SK-N-MC (cell line): ENCODE results near the gene DMAP1.

ENCODE experiments used
- DNase-seq: peaks from one replicate; pipeline ENCODE4 v3.0.0-alpha.2; 2011; ENCODE audit warnings: low read depth, low spot score
- H3K27ac ChIP-seq: fragments of 200-600 bp; sonication (generic); 2 replicates; pipeline ENCODE4 v1.5.1; 2016; ENCODE audit warnings: mixed run types
- H3K36me3 ChIP-seq: fragments of 200-600 bp; sonication (generic); 2 replicates; pipeline ENCODE4 v1.6.1; 2017; ENCODE audit warnings: antibody characterized with exemption, low read length, mixed read lengths; ENCODE audit not compliant: insufficient read depth
- H3K4me3 ChIP-seq: fragments of 200-600 bp; sonication (generic); 2 replicates; pipeline ENCODE4 v1.5.1; 2016
- H3K9ac ChIP-seq: fragments of 200-600 bp; sonication (generic); 2 replicates; pipeline ENCODE4 v1.8.0; 2017; ENCODE audit warnings: mixed run types, mixed read lengths; ENCODE audit not compliant: insufficient read length
- H3K9me3 ChIP-seq: fragments of 200-600 bp; sonication (generic); 2 replicates; pipeline ENCODE4 v1.6.1; 2017; ENCODE audit warnings: low read depth, mild to moderate bottlenecking, antibody characterized with exemption, low read length, moderate library complexity, mixed read lengths
- EZH2 ChIP-seq: fragments of 200-600 bp; sonication (generic); IDR thresholded peaks from one replicate; pipeline ENCODE4 v1.6.1; 2017; ENCODE audit warnings: antibody characterized with exemption
- FOXP2 ChIP-seq: optimal IDR thresholded peaks from 2 replicates; pipeline ENCODE3; 2011; ENCODE audit warnings: mild to moderate bottlenecking, moderate library complexity; ENCODE audit not compliant: insufficient read depth; ENCODE audit errors: extremely low read length, control extremely low read depth
- POLR2AphosphoS5 ChIP-seq: IDR thresholded peaks from 2 replicates; pipeline ENCODE4 v1.6.1; 2012; ENCODE audit warnings: mild to moderate bottlenecking, low read depth, low read length, borderline replicate concordance

DMAP1 gene

GRCh38 chr1:44263568-44264450 is 50.5 kb downstream of the DMAP1 start:
- TF ChIP-seq FOXP2 (no peak), POLR2AphosphoS5 (no peak), EZH2 (no peak)
- Histone ChIP-seq H3K27ac (no peak overlapping the region), H3K4me3 (no peak overlapping the region), H3K9me3 (no peaks in the 10 kb centered on the region), H3K36me3 (no peaks in the 10 kb centered on the region), H3K9ac (no peak overlapping the region)
- DNase-seq = no peak

DNA sequence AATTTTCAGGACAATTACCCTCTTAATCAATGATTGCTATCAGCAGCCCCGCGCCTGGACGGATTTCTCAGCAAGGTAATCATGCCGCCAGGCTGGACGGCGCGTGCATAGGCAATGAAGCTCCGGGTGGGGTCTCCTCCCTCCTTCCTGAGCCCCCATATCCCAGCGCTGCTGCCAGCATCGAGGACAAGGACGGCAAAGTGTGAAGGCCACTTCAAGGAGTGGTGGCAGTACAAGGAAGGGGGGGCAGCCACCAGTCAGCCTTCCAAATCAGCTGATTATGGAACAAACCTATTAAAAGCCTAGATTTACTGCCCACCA is 51.1 kb downstream of the DMAP1 start:
- Histone ChIP-seq H3K9ac (no peak overlapping the region), H3K36me3 (no peaks in the 10 kb centered on the region), H3K9me3 (no peaks in the 10 kb centered on the region), H3K27ac (no peak overlapping the region), H3K4me3 (no peak overlapping the region)
- TF ChIP-seq POLR2AphosphoS5 = no peak
- no peak for TF ChIP-seq FOXP2
- TF ChIP-seq EZH2 = no peak
- DNase-seq = no peak

GRCh38 chr1:44265656-44266358 is 52.5 kb downstream of the DMAP1 start:
- no peaks in the 10 kb centered on the region for H3K9me3 ChIP-seq
- no peak for DNase-seq
- H3K27ac ChIP-seq = no peak overlapping the region
- TF ChIP-seq EZH2 (no peak), POLR2AphosphoS5 (no peak), FOXP2 (no peak)
- H3K9ac ChIP-seq = no peak overlapping the region
- no peaks in the 10 kb centered on the region for H3K36me3 ChIP-seq
- H3K4me3 ChIP-seq = no peak overlapping the region

GRCh38 chr1:44266400-44267344 is 53.4 kb downstream of the DMAP1 start:
- no peak overlapping the region for H3K4me3 ChIP-seq
- H3K27ac ChIP-seq = no peak overlapping the region
- no peak for TF ChIP-seq EZH2
- no peak for TF ChIP-seq FOXP2
- no peak for TF ChIP-seq POLR2AphosphoS5
- H3K9ac ChIP-seq = no peak overlapping the region
- H3K9me3 ChIP-seq = no peaks in the 10 kb centered on the region
- H3K36me3 ChIP-seq = no peaks in the 10 kb centered on the region
- DNase-seq = no peak

DNA sequence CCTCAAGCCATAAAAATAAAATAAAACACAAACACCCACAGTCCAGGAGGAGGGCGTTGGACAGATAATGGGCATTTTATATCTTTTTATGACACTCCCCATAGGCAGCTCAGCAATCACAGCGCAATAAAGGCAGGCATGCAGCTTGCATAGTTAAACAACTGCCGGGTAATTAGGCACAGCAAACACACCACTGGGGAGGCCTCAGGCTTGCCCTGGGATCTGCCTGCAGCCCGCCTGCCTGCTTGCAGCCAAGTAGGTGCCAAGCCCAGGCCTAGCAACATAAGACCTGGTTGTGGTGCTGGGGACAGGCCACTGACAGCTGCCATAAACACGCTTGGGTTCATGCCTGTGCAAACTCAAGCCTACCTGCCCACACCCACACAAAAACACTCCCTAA is 54.2 kb downstream of the DMAP1 start:
- Histone ChIP-seq H3K27ac (no peak overlapping the region), H3K9ac (no peak overlapping the region), H3K4me3 (no peak overlapping the region), H3K9me3 (no peaks in the 10 kb centered on the region), H3K36me3 (no peaks in the 10 kb centered on the region)
- no peak for TF ChIP-seq POLR2AphosphoS5
- TF ChIP-seq FOXP2 = no peak
- no peak for TF ChIP-seq EZH2
- no peak for DNase-seq

GRCh38 chr1:44268054-44268453 is 54.8 kb downstream of the DMAP1 start:
- Histone ChIP-seq H3K36me3 (0 out of 2 replicates have a peak, but pooled peaks cover 2% of the 10 kb centered on the region), H3K9me3 (no peaks in the 10 kb centered on the region), H3K4me3 (no peak overlapping the region), H3K9ac (no peak overlapping the region), H3K27ac (no peak overlapping the region)
- no peak for DNase-seq
- TF ChIP-seq EZH2 (no peak), FOXP2 (no peak), POLR2AphosphoS5 (no peak)
